Right atrium auricular region (tissue), 2 donors: ENCODE data around the gene TMEM50B. TPM values are rescaled to one million over a fixed set of nuclear protein-coding genes. Genes with fewer than 3 reads are reported as not detected.

Source experiments
- DNase-seq: peaks from one replicate; pipeline ENCODE4 v3.0.0-alpha.2; 2019; ENCODE audit warnings: low spot score
- H3K27ac ChIP-seq, 2 donors: fragments of 200-600 bp; sonication (generic); 1 replicate in 1 of 2; 2 replicates in 1 of 2; pipeline ENCODE4 v1.5.1; 2016 to 2019
- H3K27me3 ChIP-seq, 2 donors: fragments of 200-600 bp; sonication (generic); one replicate each; pipeline versions ENCODE4 v1.5.1 to v1.6.0; 2017 to 2019
- H3K36me3 ChIP-seq: fragments of 200-600 bp; sonication (generic); one replicate; pipeline ENCODE4 v1.5.1; 2016
- H3K4me1 ChIP-seq, 2 donors: fragments of 200-600 bp; sonication (generic); one replicate each; pipeline versions ENCODE4 v1.5.1 to v1.6.0; 2017 to 2019
- H3K4me3 ChIP-seq, 2 donors: fragments of 200-600 bp; sonication (generic); 1 replicate in 1 of 2; 2 replicates in 1 of 2; pipeline ENCODE4 v1.5.1; 2017 to 2019; ENCODE audit warnings: mild to moderate bottlenecking in 1 of 2, moderate library complexity in 1 of 2
- H3K9me3 ChIP-seq, 2 donors: fragments of 200-600 bp; sonication (generic); one replicate each; pipeline ENCODE4 v1.5.1; 2019
- total RNA-seq, 2 donors: library from RNA; depleted of rRNA; stranded (reverse); fragments of >200 nt; gene quantifications; one replicate each; pipeline ENCODE4 v1.1.0, GENCODE V29; 2016
- TF ChIP-seq, protein P1 (sequence below), 2 donors: fragments of 200-600 bp; sonication (generic); IDR thresholded peaks; one replicate each; pipeline ENCODE4 v1.5.1; 2019; ENCODE audit warnings: antibody characterized with exemption in 2 of 2

TMEM50B gene
- total RNA-seq, 2 donors from 2014 or later, result 31.1 to 41.0 TPM

DNA sequence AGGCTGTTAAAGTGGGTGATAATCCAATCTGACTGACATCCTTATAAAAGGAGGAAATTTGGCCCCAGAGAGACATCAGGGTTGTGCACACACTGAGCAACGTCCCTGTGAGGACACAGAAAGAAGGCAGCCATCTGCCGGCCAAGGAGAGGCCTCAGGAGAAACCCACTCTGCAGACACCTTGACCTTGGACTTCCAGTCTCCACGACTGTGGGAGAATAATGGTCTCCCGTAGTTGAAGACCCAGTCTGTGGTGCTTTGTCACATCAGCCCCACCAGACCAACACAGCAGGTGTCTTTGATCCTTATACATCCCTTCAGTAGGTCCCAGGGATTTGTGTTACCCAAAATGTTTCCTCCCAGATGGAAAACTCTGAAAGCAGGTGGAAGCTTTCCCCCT is 16.0 kb upstream of the TMEM50B start:
- Histone ChIP-seq H3K4me3 (no peak overlapping the region), H3K9me3 (no peaks in the 10 kb centered on the region), H3K4me1 (peaks cover 0 to 8% of the 10 kb centered on the region in 2 donors), H3K27ac (no peak overlapping the region), H3K36me3 (no peaks in the 10 kb centered on the region), H3K27me3 (no peaks in the 10 kb centered on the region)
- no peak for DNase-seq
- TF ChIP-seq, protein P1, sequence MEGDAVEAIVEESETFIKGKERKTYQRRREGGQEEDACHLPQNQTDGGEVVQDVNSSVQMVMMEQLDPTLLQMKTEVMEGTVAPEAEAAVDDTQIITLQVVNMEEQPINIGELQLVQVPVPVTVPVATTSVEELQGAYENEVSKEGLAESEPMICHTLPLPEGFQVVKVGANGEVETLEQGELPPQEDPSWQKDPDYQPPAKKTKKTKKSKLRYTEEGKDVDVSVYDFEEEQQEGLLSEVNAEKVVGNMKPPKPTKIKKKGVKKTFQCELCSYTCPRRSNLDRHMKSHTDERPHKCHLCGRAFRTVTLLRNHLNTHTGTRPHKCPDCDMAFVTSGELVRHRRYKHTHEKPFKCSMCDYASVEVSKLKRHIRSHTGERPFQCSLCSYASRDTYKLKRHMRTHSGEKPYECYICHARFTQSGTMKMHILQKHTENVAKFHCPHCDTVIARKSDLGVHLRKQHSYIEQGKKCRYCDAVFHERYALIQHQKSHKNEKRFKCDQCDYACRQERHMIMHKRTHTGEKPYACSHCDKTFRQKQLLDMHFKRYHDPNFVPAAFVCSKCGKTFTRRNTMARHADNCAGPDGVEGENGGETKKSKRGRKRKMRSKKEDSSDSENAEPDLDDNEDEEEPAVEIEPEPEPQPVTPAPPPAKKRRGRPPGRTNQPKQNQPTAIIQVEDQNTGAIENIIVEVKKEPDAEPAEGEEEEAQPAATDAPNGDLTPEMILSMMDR (IDR thresholded peaks at IDR 0.05), result no peak

DNA sequence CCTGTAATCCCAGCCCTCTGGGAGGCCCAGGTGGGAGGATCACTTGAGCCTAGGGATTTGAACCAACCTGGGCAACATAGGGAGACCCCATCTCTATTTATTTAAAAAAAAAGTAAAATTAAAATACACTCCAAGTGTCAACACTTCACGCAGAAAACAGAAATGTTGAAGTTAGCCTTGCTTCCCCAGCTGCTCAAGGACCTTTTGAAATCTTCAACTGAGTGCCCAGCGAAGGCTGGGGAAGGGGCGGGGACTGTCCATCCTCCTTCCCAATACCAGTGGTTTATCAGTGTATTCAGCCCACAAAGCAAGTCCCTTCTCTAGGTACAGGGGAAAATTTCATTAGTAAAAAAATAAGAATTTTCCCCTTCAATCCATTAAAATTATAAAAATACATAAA is 14.0 kb upstream of the TMEM50B start:
- Histone ChIP-seq H3K9me3 (no peaks in the 10 kb centered on the region), H3K4me3 (no peak overlapping the region), H3K27ac (no peak overlapping the region), H3K27me3 (no peaks in the 10 kb centered on the region), H3K36me3 (no peaks in the 10 kb centered on the region), H3K4me1 (peaks cover 0 to 12% of the 10 kb centered on the region in 2 donors)
- TF ChIP-seq, protein P1 (IDR thresholded peaks at IDR 0.05), result no peak
- DNase-seq, result no peak

GRCh38 chr21:33492571-33492970 is 12.8 kb upstream of the TMEM50B start:
- no peaks in the 10 kb centered on the region for H3K36me3 ChIP-seq
- no peak overlapping the region for H3K4me3 ChIP-seq
- H3K9me3 ChIP-seq, result no peaks in the 10 kb centered on the region
- H3K27me3 ChIP-seq, result no peaks in the 10 kb centered on the region
- H3K27ac ChIP-seq, result no peak overlapping the region
- no peak for DNase-seq
- TF ChIP-seq, protein P1 (IDR thresholded peaks at IDR 0.05), result no peak
- peaks cover 0 to 12% of the 10 kb centered on the region in 2 donors for H3K4me1 ChIP-seq

- DNase-seq, result peak; percentile 88
- Histone ChIP-seq H3K4me3 (peak within 1 kb of the TSS; percentile 50 to 66), H3K27me3 (no peaks in the 10 kb centered on the region), H3K9me3 (no peaks in the 10 kb centered on the region), H3K4me1 (peaks cover 0 to 12% of the 10 kb centered on the region in 2 donors), H3K27ac (peak within 1 kb of the TSS; percentile 77 to 89), H3K36me3 (no peaks in the 10 kb centered on the region)
- TF ChIP-seq, protein P1 (IDR thresholded peaks at IDR 0.05), result no peak
These were observed 11.8 kb upstream of the TMEM50B start, which contains the start of gene DNAJC28 for GRCh38 chr21:33491373-33492102. Gene DNAJC28, minus strand, starts transcription at chr21:33491716. Its CDS starts 2,323 bp downstream, at chr21:33489393.

DNA sequence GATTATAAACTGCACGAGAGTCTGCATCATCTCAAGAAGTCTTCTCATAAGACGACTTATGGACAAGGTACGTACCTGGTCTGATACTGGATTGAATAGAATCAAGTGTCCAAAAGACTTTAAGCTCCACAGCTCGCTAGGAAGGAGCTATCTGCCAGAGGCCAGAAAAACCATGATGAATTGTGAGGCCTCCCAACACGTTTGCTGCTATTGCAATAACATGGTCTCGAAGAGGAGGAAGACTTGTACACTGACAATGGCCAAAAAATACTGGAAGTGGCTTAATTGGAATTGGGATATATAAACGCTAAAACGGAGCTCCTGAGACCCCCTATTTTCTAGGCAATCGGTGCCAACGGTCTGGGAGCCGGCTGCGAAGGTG is 11.2 kb upstream of the TMEM50B start:
- Histone ChIP-seq H3K9me3 (no peaks in the 10 kb centered on the region), H3K4me3 (peak overlapping the region; percentile 50 to 66), H3K27me3 (no peaks in the 10 kb centered on the region), H3K36me3 (no peaks in the 10 kb centered on the region), H3K4me1 (peaks cover 0 to 12% of the 10 kb centered on the region in 2 donors), H3K27ac (peak overlapping the region; percentile 77 to 89)
- TF ChIP-seq, protein P1 (IDR thresholded peaks at IDR 0.05), result no peak
- no peak for DNase-seq
